Osteoblast (primary cell): Measurements from ENCODE around the gene BCL7B. TPM values are rescaled to one million over a fixed set of nuclear protein-coding genes. Genes with fewer than 3 reads are reported as not detected.

Source experiments
- DNase-seq: peaks from one replicate; pipeline ENCODE4 v3.0.0; 2011; ENCODE audit warnings: low spot score, mixed read lengths; ENCODE audit not compliant: insufficient read length; ENCODE audit errors: missing footprints
- H2AFZ ChIP-seq: 2 replicates; pipeline ENCODE4 v1.6.0; 2011; ENCODE audit warnings: mild to moderate bottlenecking, low read length
- H3K27ac ChIP-seq: 2 replicates; pipeline ENCODE4 v1.5.1; 2011; ENCODE audit warnings: mild to moderate bottlenecking, low read depth, low read length, moderate library complexity
- H3K27me3 ChIP-seq: 2 replicates; pipeline ENCODE4 v1.6.0; 2012; ENCODE audit warnings: mild to moderate bottlenecking, control low read depth, inconsistent platforms, low read length, moderate library complexity; ENCODE audit not compliant: insufficient read depth
- H3K36me3 ChIP-seq: 2 replicates; pipeline ENCODE4 v1.5.1; 2011; ENCODE audit warnings: mild to moderate bottlenecking, low read length, control low read depth, moderate library complexity; ENCODE audit not compliant: insufficient read depth
- H3K4me1 ChIP-seq: 2 replicates; pipeline ENCODE4 v1.5.1; 2011; ENCODE audit warnings: mild to moderate bottlenecking, low read length, control low read depth, moderate library complexity; ENCODE audit not compliant: insufficient read depth
- H3K4me2 ChIP-seq: 2 replicates; pipeline ENCODE4 v1.6.0; 2011; ENCODE audit warnings: mild to moderate bottlenecking, low read length; ENCODE audit not compliant: insufficient read depth
- H3K4me3 ChIP-seq: fragments of 200-600 bp; sonication (generic); 3 replicates; pipeline ENCODE4 v1.5.1; 2012; ENCODE audit warnings: mild to moderate bottlenecking, low read length, inconsistent platforms; ENCODE audit not compliant: insufficient read depth
- H3K79me2 ChIP-seq: 2 replicates; pipeline ENCODE4 v1.6.0; 2012; ENCODE audit warnings: mild to moderate bottlenecking, low read length, control low read depth, inconsistent platforms; ENCODE audit not compliant: insufficient read depth
- H3K9me3 ChIP-seq: 2 replicates; pipeline ENCODE4 v1.5.1; 2011; ENCODE audit warnings: low read depth, low read length, control low read depth
- H4K20me1 ChIP-seq: 2 replicates; pipeline ENCODE4 v1.6.0; 2012; ENCODE audit warnings: mild to moderate bottlenecking, low read length, control low read depth; ENCODE audit not compliant: insufficient read depth
- CTCF ChIP-seq: IDR thresholded peaks from 2 replicates; pipeline ENCODE4 v1.5.1; 2011; ENCODE audit warnings: mild to moderate bottlenecking, low read depth, low read length, moderate library complexity; ENCODE audit errors: extremely low read depth
- total RNA-seq: library from RNA; depleted of rRNA; stranded (reverse); fragments of >200 nt; gene quantifications from 2 replicates; pipeline ENCODE4 v1.2.3, GENCODE V29; 2012

Gene BCL7B
- total RNA-seq, 1 donor: 32.9 TPM

- Histone ChIP-seq H3K27ac (no peak overlapping the region), H2AFZ (no peak overlapping the region), H3K4me3 (no peak overlapping the region), H3K9me3 (no peaks in the 10 kb centered on the region), H3K79me2 (peaks cover 90% of the 10 kb centered on the region), H3K4me1 (no peaks in the 10 kb centered on the region), H4K20me1 (peaks cover 37% of the 10 kb centered on the region), H3K4me2 (no peak overlapping the region), H3K36me3 (peaks cover 42% of the 10 kb centered on the region), H3K27me3 (no peaks in the 10 kb centered on the region)
- TF ChIP-seq CTCF: no peak
- DNase-seq: no peak
These were observed 8.3 kb downstream of the BCL7B start for GRCh38 chr7:73549176-73549575.

- Histone ChIP-seq H3K4me3 (no peak overlapping the region), H3K4me1 (no peaks in the 10 kb centered on the region), H3K79me2 (peaks cover 91% of the 10 kb centered on the region), H3K27me3 (no peaks in the 10 kb centered on the region), H2AFZ (no peak overlapping the region), H3K27ac (no peak overlapping the region), H3K9me3 (no peaks in the 10 kb centered on the region), H3K4me2 (no peak overlapping the region), H3K36me3 (peaks cover 41% of the 10 kb centered on the region), H4K20me1 (peaks cover 34% of the 10 kb centered on the region)
- TF ChIP-seq CTCF: no peak
- DNase-seq: no peak
These were observed 9.6 kb downstream of the BCL7B start for GRCh38 chr7:73547841-73548240.

GRCh38 chr7:73544678-73545077 is 12.8 kb downstream of the BCL7B start:
- Histone ChIP-seq H3K27me3 (no peaks in the 10 kb centered on the region), H2AFZ (no peak overlapping the region), H3K27ac (no peak overlapping the region), H3K4me1 (no peaks in the 10 kb centered on the region), H4K20me1 (peaks cover 32% of the 10 kb centered on the region), H3K4me2 (no peak overlapping the region), H3K4me3 (no peak overlapping the region), H3K79me2 (peaks cover 87% of the 10 kb centered on the region), H3K36me3 (peaks cover 40% of the 10 kb centered on the region), H3K9me3 (no peaks in the 10 kb centered on the region)
- no peak for DNase-seq
- TF ChIP-seq CTCF: no peak

- TF ChIP-seq CTCF: no peak
- H3K4me1 ChIP-seq: no peaks in the 10 kb centered on the region
- peaks cover 58% of the 10 kb centered on the region for H3K79me2 ChIP-seq
These were observed 15.8 kb downstream of the BCL7B start for GRCh38 chr7:73541722-73542121.

More at GRCh38 chr7:73541722-73542121, 15.8 kb downstream of the BCL7B start:
- H3K9me3 ChIP-seq: no peaks in the 10 kb centered on the region
- no peak overlapping the region for H2AFZ ChIP-seq
- H3K4me3 ChIP-seq: no peak overlapping the region
- no peaks in the 10 kb centered on the region for H3K27me3 ChIP-seq
- no peak overlapping the region for H3K27ac ChIP-seq
- peaks cover 53% of the 10 kb centered on the region for H3K36me3 ChIP-seq
- DNase-seq: no peak
- H4K20me1 ChIP-seq: peaks cover 19% of the 10 kb centered on the region
- no peak overlapping the region for H3K4me2 ChIP-seq
